BLaER1 treated with 17β-estradiol and CSF1 and Interleukin-3, amounts not matched to agents 10 nM and 100 nM (cell line): ENCODE measurements around the gene SH3PXD2A.

Experiments
- H3K27ac ChIP-seq, 11 experiments: shearing (Covaris generic); formaldehyde crosslinking; 2 replicates each; pipeline ENCODE4 v1.8.1; 2022
- H3K27me3 ChIP-seq, 11 experiments: shearing (Covaris generic); formaldehyde crosslinking; 2 replicates each; pipeline ENCODE4 v1.8.1; 2022
- H3K36me3 ChIP-seq, 11 experiments: shearing (Covaris generic); formaldehyde crosslinking; 2 replicates each; pipeline ENCODE4 v1.8.1; 2022
- H3K4me1 ChIP-seq, 10 experiments: shearing (Covaris generic); formaldehyde crosslinking; 2 replicates each; pipeline ENCODE4 v1.8.1; 2022
- H3K4me2 ChIP-seq, 11 experiments: shearing (Covaris generic); formaldehyde crosslinking; 2 replicates each; pipeline ENCODE4 v1.8.1; 2022
- H3K4me3 ChIP-seq, 10 experiments: shearing (Covaris generic); formaldehyde crosslinking; 2 replicates each; pipeline ENCODE4 v1.8.1; 2022
- H3K9ac ChIP-seq, 11 experiments: shearing (Covaris generic); formaldehyde crosslinking; 2 replicates each; pipeline ENCODE4 v1.8.1; 2022
- H3K9me3 ChIP-seq, 11 experiments: shearing (Covaris generic); formaldehyde crosslinking; replicated peaks in 1 of 11; 2 replicates each; pipeline ENCODE4 v1.8.1; 2022
- H4K20me1 ChIP-seq, 11 experiments: shearing (Covaris generic); formaldehyde crosslinking; 2 replicates each; pipeline ENCODE4 v1.8.1; 2022
- Cebpa-rat ChIP-seq, 11 experiments: shearing (Covaris generic); IDR thresholded peaks; 2 replicates each; pipeline ENCODE4 v1.8.1; 2022

Gene SH3PXD2A

DNA sequence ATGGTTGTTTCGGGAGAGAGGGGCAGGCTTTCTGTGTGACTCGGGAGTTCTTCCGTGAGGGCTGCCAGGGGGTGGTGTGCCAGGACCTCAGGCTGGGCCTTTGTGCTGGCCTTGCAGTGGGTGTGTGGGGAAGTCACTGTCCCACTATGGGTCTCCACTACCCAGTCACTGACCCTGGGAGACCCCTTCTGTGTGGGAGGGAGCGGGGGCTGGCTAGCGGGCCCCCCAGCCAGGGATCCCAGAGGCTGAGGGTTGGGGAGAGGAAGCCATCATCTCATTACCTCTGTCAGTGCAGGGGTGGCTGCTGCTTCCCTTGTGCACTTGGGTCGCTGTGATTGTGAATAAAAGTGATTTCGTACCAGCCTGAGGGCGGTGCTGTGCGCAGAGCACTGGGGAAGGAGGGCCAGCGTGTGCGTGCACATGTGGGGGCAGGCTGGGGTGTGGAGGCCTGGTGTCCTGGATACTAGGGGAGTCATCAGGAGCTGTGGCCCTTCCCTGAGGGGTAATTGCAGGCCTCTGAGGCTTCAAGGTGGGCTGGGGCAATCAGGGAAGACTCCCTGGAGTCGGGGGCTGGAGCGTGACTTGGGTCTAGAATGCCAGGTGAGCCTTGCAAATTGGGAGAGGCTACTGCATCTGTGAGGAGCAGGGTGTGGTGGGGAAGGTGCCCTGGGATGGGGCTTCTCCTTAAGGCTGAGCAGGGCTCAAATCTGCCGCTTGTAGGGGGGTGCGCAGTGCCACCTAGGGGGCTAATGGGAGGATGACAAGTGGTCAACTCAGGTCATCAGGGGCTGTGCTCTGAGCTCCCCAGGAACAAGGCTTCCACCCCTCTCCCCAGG is 263.0 kb downstream of the SH3PXD2A start:
- TF ChIP-seq Cebpa-rat (IDR thresholded peaks at IDR 0.05): no peak
- Histone ChIP-seq H3K4me2 (no peak overlapping the region), H3K4me3 (no peak overlapping the region), H3K27ac (no peak overlapping the region), H3K9me3 (peaks cover 0 to 9% (median 5%) of the 10 kb centered on the region in 11 experiments; a peak in 14 of 22 replicates), H4K20me1 (peaks cover 12 to 50% (median 31%) of the 10 kb centered on the region in 11 experiments; a peak in 15 of 22 replicates), H3K4me1 (peaks cover 7 to 31% (median 22%) of the 10 kb centered on the region in 10 experiments; a peak in 17 of 20 replicates), H3K9ac (0 out of 22 replicates have a peak overlapping the region, but pooled peaks of 1 of the 11 experiments have one; percentile 18), H3K27me3 (no peaks in the 10 kb centered on the region), H3K36me3 (no peaks in the 10 kb centered on the region)

DNA sequence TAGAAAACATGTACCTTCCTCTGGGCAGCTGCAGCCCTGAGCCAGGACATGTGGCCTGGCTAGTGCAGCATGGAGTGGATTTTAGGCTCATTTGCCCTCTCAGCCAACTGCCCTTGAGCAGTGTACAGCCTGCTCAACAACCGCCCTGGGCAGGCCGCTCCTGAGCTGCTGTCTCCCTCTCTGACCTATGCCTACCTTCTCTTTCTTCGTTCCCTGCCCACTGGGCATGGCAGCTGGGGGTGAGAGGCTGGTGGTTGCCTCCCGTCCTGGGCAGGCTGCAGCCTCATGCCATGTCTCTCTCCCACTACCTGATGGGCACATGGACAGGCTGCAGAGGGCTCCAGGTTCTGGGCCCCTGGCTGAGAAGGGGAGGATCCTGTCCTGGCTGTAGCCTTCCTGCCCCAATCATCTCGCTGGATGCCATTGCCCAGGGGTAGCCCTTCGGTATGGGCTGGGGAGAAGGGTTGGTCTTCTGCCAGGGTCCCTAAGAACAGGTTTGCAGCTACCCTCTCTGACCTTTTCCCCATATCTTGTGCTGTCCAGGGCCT is 264.6 kb downstream of the SH3PXD2A start:
- Histone ChIP-seq H3K4me1 (peaks cover 7 to 21% (median 11%) of the 10 kb centered on the region in 10 experiments; a peak in 15 of 20 replicates), H3K36me3 (no peaks in the 10 kb centered on the region; a peak in 1 of 22 replicates), H3K9ac (no peak overlapping the region), H3K4me3 (no peak overlapping the region), H4K20me1 (peaks cover 9 to 35% (median 21%) of the 10 kb centered on the region in 11 experiments; a peak in 15 of 22 replicates), H3K27ac (no peak overlapping the region), H3K27me3 (no peaks in the 10 kb centered on the region), H3K9me3 (peaks cover 0 to 17% (median 7%) of the 10 kb centered on the region in 11 experiments; a peak in 14 of 22 replicates), H3K4me2 (no peak overlapping the region)
- no peak for TF ChIP-seq Cebpa-rat (IDR thresholded peaks at IDR 0.05)

DNA sequence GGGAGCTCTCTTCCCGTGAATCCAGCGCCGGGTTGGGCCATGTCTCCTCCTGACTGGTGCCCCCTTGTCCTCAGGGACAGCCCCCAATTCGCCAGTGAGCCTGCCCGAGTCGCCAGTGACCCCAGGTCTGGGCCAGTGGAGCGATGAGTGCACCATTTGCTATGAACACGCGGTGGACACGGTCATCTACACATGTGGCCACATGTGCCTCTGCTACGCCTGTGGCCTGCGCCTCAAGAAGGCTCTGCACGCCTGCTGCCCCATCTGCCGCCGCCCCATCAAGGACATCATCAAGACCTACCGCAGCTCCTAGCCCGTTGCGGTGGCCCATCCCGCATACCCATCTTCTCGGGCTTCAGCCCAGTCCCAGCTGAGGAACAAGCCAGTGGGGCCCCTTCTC is 265.3 kb downstream of the SH3PXD2A start:
- Histone ChIP-seq H3K27ac (no peak overlapping the region), H3K36me3 (peaks cover 0 to 2% (median 0%) of the 10 kb centered on the region in 11 experiments; a peak in 5 of 22 replicates), H4K20me1 (peaks cover 6 to 28% (median 15%) of the 10 kb centered on the region in 11 experiments; a peak in 13 of 22 replicates), H3K9me3 (peaks cover 0 to 25% (median 8%) of the 10 kb centered on the region in 11 experiments; a peak in 16 of 22 replicates), H3K9ac (no peak overlapping the region), H3K4me3 (no peak overlapping the region), H3K4me1 (peaks cover 7 to 23% (median 11%) of the 10 kb centered on the region in 10 experiments; a peak in 17 of 20 replicates), H3K27me3 (no peaks in the 10 kb centered on the region), H3K4me2 (no peak overlapping the region)
- no peak for TF ChIP-seq Cebpa-rat (IDR thresholded peaks at IDR 0.05)

DNA sequence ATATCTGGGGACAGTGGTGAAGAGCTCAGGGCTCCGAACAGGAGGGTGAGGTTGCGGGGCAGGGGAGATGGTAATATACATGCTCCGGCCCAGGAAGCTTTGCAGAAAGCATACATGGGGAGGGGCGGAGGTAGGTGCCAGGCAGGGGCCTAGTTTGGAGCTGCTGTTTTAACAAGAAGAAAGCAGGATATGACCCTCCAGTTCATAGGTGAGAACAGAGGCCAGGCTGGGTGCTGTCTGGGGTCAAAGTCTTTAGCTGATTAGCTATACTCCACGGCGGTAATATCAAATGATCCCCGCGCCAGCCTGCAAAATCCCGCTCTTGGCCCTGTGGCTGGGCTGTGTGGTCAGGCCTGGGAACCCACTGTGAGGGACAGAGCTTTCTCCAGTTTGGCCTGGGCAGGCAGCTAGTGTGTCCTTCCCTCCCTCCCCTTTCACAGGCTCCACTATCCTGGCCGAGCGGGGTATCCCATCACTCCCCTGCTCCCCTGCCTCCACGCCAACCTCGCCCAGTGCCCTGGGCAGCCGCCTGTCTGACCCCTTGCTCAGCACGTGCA is 266.2 kb downstream of the SH3PXD2A start:
- TF ChIP-seq Cebpa-rat (IDR thresholded peaks at IDR 0.05): no peak
- peak overlapping the region; percentile 11 to 49 (median 24); a peak in 5 of 22 replicates for H3K4me2 ChIP-seq
- no peak overlapping the region for H3K27ac ChIP-seq
- peaks cover 14 to 32% (median 20%) of the 10 kb centered on the region in 10 experiments for H3K4me1 ChIP-seq
- H3K27me3 ChIP-seq: no peaks in the 10 kb centered on the region
- no peak overlapping the region for H3K9ac ChIP-seq
- peaks cover under 1 to 21% (median 11%) of the 10 kb centered on the region in 11 experiments; a peak in 11 of 22 replicates for H4K20me1 ChIP-seq
- H3K36me3 ChIP-seq: peaks cover 0 to 7% (median 0%) of the 10 kb centered on the region in 11 experiments; a peak in 5 of 22 replicates
- H3K9me3 ChIP-seq: peaks cover 0 to 33% (median 16%) of the 10 kb centered on the region in 11 experiments; a peak in 16 of 22 replicates
- H3K4me3 ChIP-seq: no peak overlapping the region

DNA sequence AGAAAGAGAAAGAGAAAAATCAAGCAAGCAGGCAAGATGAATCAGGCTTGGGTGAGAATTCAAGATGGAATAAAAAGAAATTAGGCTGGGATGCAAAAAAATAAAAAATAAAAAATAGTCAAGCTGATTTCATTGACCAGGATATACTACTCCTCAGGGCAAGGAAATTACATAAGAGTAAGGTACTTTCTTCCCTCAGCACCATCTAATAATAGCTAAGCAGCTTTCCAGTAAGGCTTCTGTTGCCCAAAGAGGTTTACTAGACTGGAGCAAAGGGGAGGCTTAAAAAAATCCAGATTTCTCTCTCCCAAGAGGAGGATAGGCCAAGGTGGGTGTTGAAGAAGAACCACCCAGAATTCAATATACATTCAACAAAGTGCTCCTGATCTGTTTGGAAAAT is 268.3 kb downstream of the SH3PXD2A start:
- peaks cover 15 to 44% (median 30%) of the 10 kb centered on the region in 10 experiments for H3K4me1 ChIP-seq
- peaks cover 0 to 7% (median 0%) of the 10 kb centered on the region in 11 experiments; a peak in 5 of 22 replicates for H4K20me1 ChIP-seq
- peaks cover 0 to 33% (median 16%) of the 10 kb centered on the region in 11 experiments; a peak in 16 of 22 replicates for H3K9me3 ChIP-seq
- peaks cover 0 to 7% (median 0%) of the 10 kb centered on the region in 11 experiments; a peak in 5 of 22 replicates for H3K36me3 ChIP-seq
- H3K27me3 ChIP-seq: no peaks in the 10 kb centered on the region
- no peak overlapping the region for H3K4me3 ChIP-seq
- H3K4me2 ChIP-seq: 0 out of 22 replicates have a peak overlapping the region, but pooled peaks of 2 of the 11 experiments have one; percentile 5 to 17
- TF ChIP-seq Cebpa-rat (IDR thresholded peaks at IDR 0.05): no peak
- H3K9ac ChIP-seq: no peak overlapping the region
- no peak overlapping the region for H3K27ac ChIP-seq

DNA sequence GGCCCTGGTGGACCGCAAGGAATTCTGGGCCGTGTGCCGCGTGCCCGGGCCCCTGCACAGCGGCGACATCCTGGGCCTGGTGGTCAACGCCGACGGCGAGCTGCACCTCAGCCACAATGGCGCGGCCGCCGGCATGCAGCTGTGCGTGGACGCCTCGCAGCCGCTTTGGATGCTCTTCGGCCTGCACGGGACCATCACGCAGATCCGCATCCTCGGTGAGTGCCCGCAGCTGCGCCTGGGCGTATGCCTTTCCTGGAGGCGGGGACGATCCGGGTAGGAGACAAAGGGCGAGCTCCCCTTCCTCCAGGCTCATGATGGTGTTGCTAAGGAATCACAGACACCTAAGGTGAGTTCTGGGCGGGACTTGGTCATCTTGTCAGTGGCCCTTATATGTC is 270.4 kb downstream of the SH3PXD2A start:
- Histone ChIP-seq H3K4me3 (no peak overlapping the region), H3K36me3 (peaks cover 0 to 7% (median 0%) of the 10 kb centered on the region in 11 experiments; a peak in 5 of 22 replicates), H3K27ac (no peak overlapping the region), H3K4me2 (peak overlapping the region in 7 of 11 experiments; percentile 67 to 77 (median 71); a peak in 14 of 22 replicates), H4K20me1 (no peaks in the 10 kb centered on the region), H3K9ac (no peak overlapping the region), H3K9me3 (peaks cover 0 to 33% (median 16%) of the 10 kb centered on the region in 11 experiments; a peak in 16 of 22 replicates), H3K4me1 (peaks cover 24 to 64% (median 50%) of the 10 kb centered on the region in 10 experiments), H3K27me3 (no peaks in the 10 kb centered on the region)
- TF ChIP-seq Cebpa-rat (IDR thresholded peaks at IDR 0.05): no peak

DNA sequence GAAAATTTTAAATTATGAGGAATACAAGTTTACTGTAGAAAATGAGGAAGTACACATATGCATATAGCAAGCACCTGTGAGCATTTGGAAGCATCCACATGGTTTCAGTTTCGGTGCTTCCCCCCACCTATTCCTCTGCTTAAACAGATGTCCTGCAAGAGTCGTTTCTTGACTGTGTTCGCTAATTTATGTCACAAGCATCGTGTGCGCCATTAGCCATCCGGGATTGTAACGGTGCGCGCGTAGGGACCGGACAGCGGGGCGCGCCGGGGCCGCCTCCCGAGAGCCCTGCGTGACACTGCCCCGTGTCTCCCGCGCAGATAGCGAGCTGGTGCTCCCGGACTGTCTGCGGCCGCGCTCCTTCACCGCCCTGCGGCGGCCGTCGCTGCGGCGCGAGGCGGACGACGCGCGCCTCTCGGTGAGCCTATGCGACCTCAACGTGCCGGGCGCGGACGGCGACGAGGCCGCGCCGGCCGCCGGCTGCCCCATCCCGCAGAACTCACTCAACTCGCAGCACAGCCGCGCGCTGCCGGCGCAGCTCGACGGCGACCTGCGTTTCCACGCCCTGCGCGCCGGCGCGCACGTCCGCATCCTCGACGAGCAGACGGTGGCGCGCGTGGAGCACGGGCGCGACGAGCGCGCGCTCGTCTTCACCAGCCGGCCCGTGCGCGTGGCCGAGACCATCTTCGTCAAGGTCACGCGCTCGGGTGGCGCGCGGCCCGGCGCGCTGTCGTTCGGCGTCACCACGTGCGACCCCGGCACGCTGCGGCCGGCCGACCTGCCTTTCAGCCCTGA is 271.0 kb downstream of the SH3PXD2A start:
- Histone ChIP-seq H3K9ac (no peak overlapping the region), H3K9me3 (peaks cover 0 to 33% (median 16%) of the 10 kb centered on the region in 11 experiments; a peak in 16 of 22 replicates), H4K20me1 (no peaks in the 10 kb centered on the region), H3K27me3 (no peaks in the 10 kb centered on the region), H3K4me3 (0 out of 20 replicates have a peak overlapping the region, but pooled peaks of 2 of the 10 experiments have one; percentile 4 to 22), H3K4me2 (peak overlapping the region; percentile 48 to 77 (median 69)), H3K36me3 (peaks cover 0 to 7% (median 0%) of the 10 kb centered on the region in 11 experiments; a peak in 5 of 22 replicates), H3K4me1 (peaks cover 24 to 70% (median 56%) of the 10 kb centered on the region in 10 experiments), H3K27ac (no peak overlapping the region)
- no peak for TF ChIP-seq Cebpa-rat (IDR thresholded peaks at IDR 0.05)

DNA sequence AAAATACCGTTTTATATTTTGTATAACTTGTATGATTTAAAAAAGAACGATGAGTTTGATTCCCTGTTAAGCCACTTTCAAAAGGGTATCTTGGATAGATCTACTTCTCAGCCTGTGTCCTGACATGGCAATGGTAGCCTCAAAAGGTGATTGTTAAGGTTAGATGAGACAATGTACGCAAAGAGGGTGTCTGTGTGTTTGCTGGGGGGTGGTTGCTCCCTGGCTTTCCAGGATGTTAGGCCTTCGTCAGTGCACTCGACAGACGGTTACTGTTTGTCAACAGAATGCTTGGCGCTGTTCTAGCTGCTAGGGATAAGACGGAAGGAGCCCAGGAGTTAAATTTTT is 271.5 kb downstream of the SH3PXD2A start:
- Histone ChIP-seq H3K36me3 (peaks cover 0 to 7% (median 0%) of the 10 kb centered on the region in 11 experiments; a peak in 5 of 22 replicates), H3K4me3 (no peak overlapping the region), H4K20me1 (no peaks in the 10 kb centered on the region), H3K9ac (no peak overlapping the region), H3K4me1 (peaks cover 21 to 67% (median 54%) of the 10 kb centered on the region in 10 experiments), H3K27ac (no peak overlapping the region), H3K27me3 (no peaks in the 10 kb centered on the region), H3K9me3 (peaks cover 0 to 33% (median 16%) of the 10 kb centered on the region in 11 experiments; a peak in 16 of 22 replicates), H3K4me2 (peak overlapping the region; percentile 48 to 77 (median 69); a peak in 18 of 22 replicates)
- TF ChIP-seq Cebpa-rat (IDR thresholded peaks at IDR 0.05): no peak
